HG03025 (cell line): Measurements from ENCODE around the gene ATE1.
"Not testable (repeated sequence)": the region's sequence is repeated elsewhere in the genome, so short reads cannot be mapped to it uniquely, and the experiment has no call there.

ENCODE experiments used
- ATAC-seq: cut with Tn5 transposase; IDR thresholded peaks from one replicate; pipeline ENCODE4 v1.9.1; 2021; ENCODE audit warnings: mild to moderate bottlenecking, moderate library complexity; ENCODE audit not compliant: unreplicated experiment, low FRiP score

The ATE1 gene

GRCh38 chr10:121835376-121835775 is 92.5 kb downstream of the ATE1 start:
- no peak for ATAC-seq

DNA sequence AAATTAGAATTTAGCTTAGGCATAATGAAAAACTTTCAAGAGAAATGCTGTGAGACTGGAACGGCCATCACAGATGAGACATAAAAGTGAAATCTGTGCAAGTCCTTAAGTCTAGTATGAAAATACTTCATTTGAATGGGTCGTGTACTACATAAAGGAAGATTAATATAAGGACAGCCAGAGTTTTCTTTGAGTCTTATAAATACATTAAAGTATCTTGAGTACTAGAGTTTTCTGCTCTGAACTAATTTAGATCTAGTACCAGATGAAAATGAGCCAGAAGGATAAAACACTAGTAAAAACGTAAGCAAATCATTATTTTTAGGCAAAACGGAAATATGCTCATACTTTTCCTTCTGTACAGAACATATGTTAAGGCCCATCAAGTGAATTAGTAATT is 93.1 kb downstream of the ATE1 start:
- no peak for ATAC-seq

GRCh38 chr10:121833387-121833786 is 94.4 kb downstream of the ATE1 start:
- no peak for ATAC-seq

DNA sequence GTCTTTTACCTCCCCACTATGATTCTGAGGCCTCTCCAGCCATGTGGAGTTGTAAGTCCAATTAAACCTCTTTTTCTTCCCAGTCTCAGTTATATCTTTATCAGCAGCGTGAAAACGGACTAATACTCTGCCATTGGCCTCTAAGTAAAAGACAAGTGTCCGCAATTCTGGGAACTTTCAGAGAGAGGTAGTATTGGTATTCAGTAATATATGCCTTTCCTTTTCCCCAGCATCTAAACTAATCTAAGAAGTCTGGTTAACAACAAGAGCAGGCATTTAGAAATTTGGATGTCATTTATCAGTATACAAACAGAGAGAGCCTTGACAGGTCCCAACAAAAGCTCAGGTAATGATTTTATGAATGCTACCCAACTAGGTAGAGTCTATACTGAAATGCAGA is 95.2 kb downstream of the ATE1 start:
- ATAC-seq, result no peak

DNA sequence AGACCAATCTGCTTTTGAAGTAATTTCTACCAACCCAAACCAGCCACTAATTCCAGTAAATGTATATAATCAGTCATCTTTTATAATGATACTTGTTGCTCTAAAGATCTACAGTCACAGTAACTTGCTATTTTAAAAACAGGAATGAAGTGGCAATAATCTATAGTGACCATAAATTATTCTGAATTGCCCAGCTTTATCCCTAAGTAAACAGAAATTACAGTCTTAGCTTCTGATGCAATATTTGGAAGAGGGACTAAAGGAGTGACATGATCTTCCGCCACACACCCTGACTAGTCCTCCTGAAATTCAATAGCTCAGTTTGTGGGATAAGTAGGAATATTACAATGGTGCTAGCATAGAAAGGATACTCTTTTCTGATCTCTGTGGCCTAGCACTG is 96.1 kb downstream of the ATE1 start:
- no peak for ATAC-seq

GRCh38 chr10:121831237-121831636 is 96.6 kb downstream of the ATE1 start:
- ATAC-seq, result no peak

GRCh38 chr10:121830101-121830500 is 97.7 kb downstream of the ATE1 start:
- ATAC-seq, result no peak

GRCh38 chr10:121828045-121828444 is 99.8 kb downstream of the ATE1 start:
- ATAC-seq, result no peak

DNA sequence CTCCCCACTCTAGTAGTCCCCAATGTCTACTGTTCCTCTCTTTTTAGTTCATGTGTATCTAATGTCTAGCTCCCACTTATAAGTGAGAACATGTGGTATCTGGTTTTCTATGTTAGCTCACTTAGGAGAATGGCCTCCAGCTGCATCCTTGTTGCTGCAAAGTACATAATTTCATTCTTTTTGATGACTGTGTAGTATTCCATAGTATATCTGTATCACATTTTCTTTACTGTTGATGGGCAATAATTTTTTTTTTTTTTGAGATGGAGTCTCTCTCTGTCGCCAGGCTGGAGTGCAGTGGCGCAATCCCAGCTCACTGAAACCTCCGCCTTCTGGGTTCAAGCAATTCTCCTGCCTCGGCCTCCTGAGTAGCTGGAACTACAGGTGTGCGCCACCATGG is 101.1 kb downstream of the ATE1 start:
- not testable (repeated sequence) for ATAC-seq

DNA sequence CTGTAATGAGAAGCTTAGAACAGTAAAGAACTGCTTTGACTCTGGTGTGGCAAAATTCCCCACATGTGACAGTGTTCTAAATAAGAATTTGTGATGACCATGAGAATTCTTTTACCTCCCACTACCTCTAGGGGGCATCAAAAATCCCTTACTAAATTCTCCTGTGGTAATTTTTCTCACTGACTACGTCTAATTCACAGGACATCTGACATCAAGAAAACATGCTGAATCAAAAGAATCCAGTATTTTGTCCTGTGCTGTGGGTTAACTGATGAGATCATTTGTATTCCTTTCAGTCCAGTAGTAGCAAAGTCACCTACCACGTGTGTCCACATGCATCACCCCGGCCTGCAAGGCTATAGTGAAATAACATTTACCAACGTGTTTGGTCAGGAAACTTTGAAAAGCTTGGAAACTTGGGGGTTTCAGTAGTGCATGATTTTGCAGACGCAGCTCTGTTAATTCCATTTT is 103.8 kb downstream of the ATE1 start:
- no peak for ATAC-seq

GRCh38 chr10:121822724-121823123 is 105.1 kb downstream of the ATE1 start:
- ATAC-seq, result no peak

DNA sequence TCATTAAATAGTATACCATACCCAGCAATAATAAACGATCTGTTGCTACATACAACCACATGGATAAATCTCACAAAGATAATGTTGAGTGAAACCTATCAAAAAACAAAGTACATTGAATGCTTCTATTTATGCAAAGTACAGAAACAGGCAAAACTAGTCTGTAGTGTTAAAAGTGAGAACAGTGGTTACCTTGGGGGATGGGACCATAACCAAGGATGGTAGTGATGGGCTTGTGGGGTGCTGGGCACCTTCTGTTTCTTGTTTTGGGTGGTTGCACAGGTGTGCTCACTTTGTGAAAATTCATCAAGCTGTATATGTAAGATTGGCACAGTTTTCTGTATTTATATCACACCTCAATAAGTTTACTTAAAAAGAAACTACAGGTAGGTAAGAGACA is 105.7 kb downstream of the ATE1 start:
- ATAC-seq, result no peak

- ATAC-seq, result no peak
These were observed 108.8 kb downstream of the ATE1 start for GRCh38 chr10:121819049-121819448.

DNA sequence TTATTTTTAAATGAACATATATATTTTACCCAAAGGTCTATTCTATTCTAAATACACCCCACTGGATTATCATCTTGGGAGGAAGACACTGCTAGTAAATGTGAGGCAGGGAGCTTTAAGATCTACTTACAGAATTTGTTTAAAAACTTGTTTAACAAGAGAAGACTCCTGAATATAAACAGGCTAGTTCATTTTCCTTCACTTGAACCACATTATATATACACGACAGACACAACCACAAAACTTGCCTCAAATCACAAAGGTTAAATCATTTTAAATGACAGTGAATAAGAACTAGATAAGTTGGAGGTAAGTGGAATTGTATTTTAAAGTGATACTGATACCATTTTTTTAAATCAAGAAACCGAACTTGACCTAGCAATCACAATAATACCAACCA is 109.2 kb downstream of the ATE1 start:
- no peak for ATAC-seq

- no peak for ATAC-seq
These were observed 111.6 kb downstream of the ATE1 start for GRCh38 chr10:121816197-121816596.

DNA sequence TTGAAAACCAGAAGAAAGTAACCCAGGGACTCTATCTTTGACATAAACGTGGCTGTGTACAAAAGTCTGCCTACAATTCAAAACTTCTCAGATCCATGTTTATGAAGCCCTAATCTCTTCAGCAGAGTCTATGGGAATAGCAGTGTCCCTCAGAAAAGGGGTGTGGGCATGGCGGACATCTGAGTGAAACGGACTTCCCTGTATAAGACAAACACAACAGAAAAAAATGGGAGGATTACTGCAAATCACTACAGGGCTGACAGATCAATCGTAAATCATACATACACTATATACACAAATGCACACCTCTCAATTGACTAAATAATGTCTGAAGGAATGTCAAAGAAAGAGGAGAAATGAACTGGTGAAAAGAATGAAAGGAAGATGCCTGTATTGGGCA is 114.0 kb downstream of the ATE1 start:
- ATAC-seq, result no peak

GRCh38 chr10:121813211-121813815 is 114.5 kb downstream of the ATE1 start:
- ATAC-seq, result no peak

GRCh38 chr10:121812031-121812430 is 115.8 kb downstream of the ATE1 start:
- no peak for ATAC-seq

DNA sequence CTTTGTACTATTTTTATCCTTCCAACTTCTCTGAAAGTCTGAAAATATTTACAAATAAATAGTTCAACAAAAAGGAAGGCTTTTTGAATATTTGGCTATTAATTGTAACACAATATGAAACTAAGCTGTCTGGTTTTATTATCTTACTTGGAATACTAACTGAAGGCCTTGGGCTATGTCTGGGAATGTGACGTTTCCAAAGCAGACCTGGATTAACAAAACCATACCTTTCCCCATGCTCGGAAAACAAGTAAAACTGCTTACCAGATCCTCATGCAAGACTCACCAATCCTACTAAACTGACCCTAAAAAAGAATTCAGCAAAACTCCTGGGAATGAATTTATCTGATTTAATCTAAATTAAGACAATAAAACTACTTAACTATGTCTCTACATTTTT is 116.4 kb downstream of the ATE1 start:
- no peak for ATAC-seq

- ATAC-seq, result no peak
These were observed 119.0 kb downstream of the ATE1 start for GRCh38 chr10:121808835-121809234.

- ATAC-seq, result no peak
These were observed 123.4 kb downstream of the ATE1 start for GRCh38 chr10:121804460-121804859.

DNA sequence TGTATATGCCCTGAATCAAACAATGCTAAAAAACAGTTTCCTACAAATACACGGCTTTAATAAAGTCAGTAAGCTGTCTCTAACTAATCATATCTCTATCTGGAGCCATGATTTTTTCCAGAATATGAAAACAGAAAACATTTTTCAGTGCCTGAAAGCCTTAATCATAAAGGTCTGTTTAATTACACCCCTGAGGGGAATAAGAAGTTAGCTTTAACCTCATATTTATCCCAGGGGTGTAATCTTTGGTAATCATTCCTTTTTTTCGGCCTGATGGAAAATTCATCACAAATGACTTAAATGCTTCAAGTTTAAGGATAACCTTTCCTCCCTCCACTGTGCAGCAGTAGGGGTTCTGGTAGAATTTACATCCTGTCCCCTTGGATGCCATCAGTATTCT is 124.2 kb downstream of the ATE1 start:
- no peak for ATAC-seq

DNA sequence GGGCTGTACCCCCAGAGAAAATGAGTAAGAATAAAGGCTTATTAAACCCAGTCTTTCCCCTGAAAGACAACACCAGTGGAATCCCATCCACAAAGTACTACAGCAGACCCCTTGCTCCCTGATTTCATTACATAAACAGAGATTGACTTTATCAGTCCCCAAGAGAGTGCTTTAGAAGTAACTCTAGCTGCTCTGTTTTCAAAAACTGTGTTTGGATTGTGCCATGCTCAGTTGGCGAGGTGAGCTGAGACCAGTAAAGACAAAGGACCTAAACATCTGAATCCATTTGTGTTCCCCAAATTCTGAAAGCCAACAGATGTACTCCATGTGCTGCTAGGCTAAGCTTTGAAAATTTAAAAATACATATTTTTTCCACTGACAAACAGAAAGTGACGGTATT is 127.0 kb downstream of the ATE1 start:
- ATAC-seq, result no peak
